ENCODE measurements around the gene TAF1B.

GRCh38 chr2:9800975-9801726 is 42.1 kb upstream of the TAF1B start:
- TF ChIP-seq CTCF (conservative IDR thresholded peaks at IDR 0.05): no peak
- no peak for TF ChIP-seq EZH2 (IDR thresholded peaks at IDR 0.05; ENCODE audit: low read depth)
